Heart right ventricle (tissue), 16 donors: ENCODE measurements around the gene CTTNBP2. TPM values are rescaled to one million over a fixed set of nuclear protein-coding genes. Genes with fewer than 3 reads are reported as not detected.

ENCODE experiments used
- ATAC-seq, 8 donors: fragments of 200-7000 bp; cut with Tn5 transposase; one replicate each; pipeline ENCODE4 v1.9.1; 2020; ENCODE audit warnings: mild to moderate bottlenecking in 8 of 8, moderate library complexity in 8 of 8, moderate number of reproducible peaks in 1 of 8
- DNase-seq, 2 donors: peaks; one replicate each; pipeline ENCODE4 v3.0.0-alpha.2; 2020
- H3K27ac ChIP-seq, 10 donors: fragments of 200-600 bp; sonication (generic) in 2 of 10; one replicate each; pipeline versions ENCODE4 v1.5.0 to v1.8.0; 2020 to 2022; ENCODE audit warnings: mild to moderate bottlenecking in 3 of 10
- H3K27me3 ChIP-seq, 7 donors: fragments of 200-600 bp; one replicate each; pipeline ENCODE4 v1.8.0; 2021 to 2022; ENCODE audit warnings: mild to moderate bottlenecking in 2 of 7
- H3K36me3 ChIP-seq, 9 donors: fragments of 200-600 bp; sonication (generic) in 1 of 9; one replicate each; pipeline versions ENCODE4 v1.5.0 to v1.8.0; 2020 to 2022; ENCODE audit warnings: mild to moderate bottlenecking in 2 of 9
- H3K4me1 ChIP-seq, 9 donors: fragments of 200-600 bp; sonication (generic) in 1 of 9; one replicate each; pipeline versions ENCODE4 v1.5.0 to v1.8.0; 2020 to 2022; ENCODE audit warnings: mild to moderate bottlenecking in 4 of 9
- H3K4me3 ChIP-seq, 10 donors: fragments of 200-600 bp; sonication (generic) in 2 of 10; one replicate each; pipeline versions ENCODE4 v1.5.0 to v1.8.0; 2020 to 2022; ENCODE audit warnings: mild to moderate bottlenecking in 7 of 10, moderate library complexity in 2 of 10
- H3K9me3 ChIP-seq, 11 donors: fragments of 200-600 bp in 10 of 11; sonication (generic) in 2 of 11; one replicate each; pipeline versions ENCODE4 v1.5.0 to v1.8.0; 2013 to 2022; ENCODE audit warnings: mild to moderate bottlenecking in 2 of 11, control low read depth in 1 of 11, moderate library complexity in 1 of 11
- CTCF ChIP-seq, 9 donors: fragments of 200-600 bp; sonication (generic) in 2 of 9; IDR thresholded peaks; one replicate each; pipeline versions ENCODE4 v1.5.0 to v1.8.0; 2021 to 2022; ENCODE audit warnings: antibody characterized with exemption in 9 of 9, mild to moderate bottlenecking in 5 of 9, moderate library complexity in 1 of 9
- WGBS, 2 donors: extraction: QIAGEN DNeasy Blood & Tissue Kit; methylation state at CpG; one replicate each; pipeline ENCODE4 v1.1.7; 2013; ENCODE audit warnings: inconsistent platforms in 1 of 2; 5-methylcytosine and 5-hydroxymethylcytosine counted together
- intact Hi-C, 10 donors: fragments of 100-400 bp; cut with DNase I; formaldehyde crosslinking; loops; one replicate each; pipeline versions ENCODE4 v1.11.1 to v1.14.2; 2022
- polyA plus RNA-seq, 2 donors: library from polyadenylated mRNA; stranded (reverse); fragments of 200-250 nt; gene quantifications; one replicate each; pipeline ENCODE4 v1.2.3, GENCODE V29; 2013
- total RNA-seq, 10 donors: library from RNA; stranded (reverse); fragmentation: NEBNext Ultra II Directional in 3 of 10; extraction: Animal tissue kit (Norgen Biotek cat#: 25700) in 3 of 10; gene quantifications; one replicate each; pipeline versions ENCODE4 v1.2.1 to v1.2.4, GENCODE V29; 2021 to 2023
- donor health status: Arrhythmogenic right ventricular cardiomyopathy.
- donor health status: ischemic (EF 13 %, LVEDD 7.1; RV severe dilation, severe dysfunction).
- donor health status: healthy with polysubstance abuse.
- donor health status: DM: no; HTN: yes; CAD: no.
- donor health status: DM: no; HTN: no; CAD: no.
- donor health status: ischemic (EF 25% LVEDD 6.9; RV normal size, moderate dysfunction).
- donor health status: ischemic (EF 25% LVEDD 5.7; RV mildly dilated, moderate dysfunction).
- donor health status: healthy.
- donor health status: DM: yes; HTN: yes; CAD: no.
- donor health status: Ischemic cardiomyopathy.
- donor health status: ischemic (EF 35%, LVEDD 5.7; RV mildly dilated, moderate dysfunction).
- donor health status: nonischemic (EF 11% LVEDD 7.7; RV severe dilation, severe dysfunction).
- donor health status: DM: yes; HTN: yes; CAD: no.
- donor health status: PGD.
- donor health status: ischemic (EF 29% LVEDD 5.4; RV normal size, mild dysfunction).
- donor health status: nonischemic (EF 23%, LVEDD 6.1; RV moderate dilation, normal function).

Gene CTTNBP2
- total and polyA plus RNA-seq, 12 donors: 0.41 to 2.0 (median 0.97) TPM

- DNase-seq: no peak
- Histone ChIP-seq H3K27ac (no peak overlapping the region), H3K9me3 (no peaks in the 10 kb centered on the region), H3K36me3 (no peaks in the 10 kb centered on the region), H3K4me1 (peaks cover 0 to 6% (median 0%) of the 10 kb centered on the region in 9 donors), H3K27me3 (peaks cover 0 to 17% (median 0%) of the 10 kb centered on the region in 7 donors), H3K4me3 (no peak overlapping the region)
- intact Hi-C loops: loop anchor here in 1 of 10 donors (10.0 kb wide), 1 partner anchor 191 kb away; the partner anchor contains the start of gene CFTR
- 58 to 74% methylated on average over 3 of the region's 3 CpGs for WGBS, 2 donors
- no peak for TF ChIP-seq CTCF (IDR thresholded peaks at IDR 0.05)
- ATAC-seq: no peak
Measured at GRCh38 chr7:117675497-117676435, 197.5 kb downstream of the CTTNBP2 start.

GRCh38 chr7:117674617-117675016 lies 198.6 kb downstream of the CTTNBP2 start:
- peaks cover 0 to 7% (median 0%) of the 10 kb centered on the region in 7 donors for H3K27me3 ChIP-seq
- H3K27ac ChIP-seq: no peak overlapping the region
- H3K4me1 ChIP-seq: peaks cover 0 to 6% (median 0%) of the 10 kb centered on the region in 9 donors
- WGBS, 2 donors: 12 to 13% methylated on average over 3 of the region's 3 CpGs
- H3K36me3 ChIP-seq: no peaks in the 10 kb centered on the region
- no peak for DNase-seq
- no peak for TF ChIP-seq CTCF (IDR thresholded peaks at IDR 0.05)
- no peak for ATAC-seq
- intact Hi-C loops: loop anchor here in 4 of 10 donors (5.0 to 10.0 kb wide), 3 partner anchors 190 to 217 kb away; partner anchors contain the start of gene CFTR (in 1 of the 4)
- no peaks in the 10 kb centered on the region for H3K9me3 ChIP-seq
- H3K4me3 ChIP-seq: no peak overlapping the region

GRCh38 chr7:117673839-117674238 lies 199.4 kb downstream of the CTTNBP2 start:
- no peaks in the 10 kb centered on the region for H3K9me3 ChIP-seq
- ATAC-seq (peak in 1 of 8 donors; percentile 44), DNase-seq (no peak)
- H3K4me3 ChIP-seq: no peak overlapping the region
- peaks cover 0 to 5% (median 0%) of the 10 kb centered on the region in 7 donors for H3K27me3 ChIP-seq
- H3K4me1 ChIP-seq: peaks cover 0 to 6% (median 0%) of the 10 kb centered on the region in 9 donors
- TF ChIP-seq CTCF (IDR thresholded peaks at IDR 0.05): peak in 4 of 9 donors; percentile 26 to 39 (median 32)
- intact Hi-C loops: loop anchor here in 4 of 10 donors (5.0 to 10.0 kb wide), 3 partner anchors 189 to 217 kb away; partner anchors contain the start of gene CFTR (in 1 of the 4)
- no peaks in the 10 kb centered on the region for H3K36me3 ChIP-seq
- no peak overlapping the region for H3K27ac ChIP-seq

- peak in 1 of 2 donors; percentile 9 for DNase-seq
- Histone ChIP-seq H3K9me3 (no peaks in the 10 kb centered on the region), H3K27ac (no peak overlapping the region), H3K4me3 (no peak overlapping the region), H3K4me1 (peaks cover 0 to 6% (median 0%) of the 10 kb centered on the region in 9 donors), H3K36me3 (no peaks in the 10 kb centered on the region), H3K27me3 (peaks cover 0 to 5% (median 0%) of the 10 kb centered on the region in 7 donors)
- intact Hi-C loops: loop anchor here in 4 of 10 donors (5.0 to 10.0 kb wide), 3 partner anchors 189 to 216 kb away; partner anchors contain the start of gene CFTR (in 1 of the 4)
- no peak for TF ChIP-seq CTCF (IDR thresholded peaks at IDR 0.05)
- ATAC-seq: peak in 3 of 8 donors; percentile 36 to 70 (median 42)
- WGBS, 2 donors: 36 to 65% methylated on average over 14 of the region's 14 CpGs
Measured at GRCh38 chr7:117673367-117673766, 199.9 kb downstream of the CTTNBP2 start.
